ENCODE measurements around the gene PGA4. TPM values are rescaled to one million over a fixed set of nuclear protein-coding genes. Genes with fewer than 3 reads are reported as not detected.
"Not testable (repeated sequence)": the region's sequence is repeated elsewhere in the genome, so short reads cannot be mapped to it uniquely, and the experiment has no call there.

The PGA4 gene
- polyA plus RNA-seq (ENCODE audit: insufficient read depth in 1 of 5, insufficient read length in 5 of 5, low replicate concordance in 1 of 5) = 1 to 10 TPM in 1 of 5 donors, under 1 TPM in 4; 0.18 to 1.3 (median 0.67) TPM
- long read RNA-seq, donor 1 = 0 reads
- long read RNA-seq, donor 2 = 0 reads
- long read RNA-seq, donor 3 = 0 reads
- long read RNA-seq, donor 4 = 0 reads
- long read RNA-seq, donor 5 = 0 reads
- long read RNA-seq, donor 6 = 0 reads
- long read RNA-seq, donor 7 = 0 reads
- long read RNA-seq, donor 8 = 0 reads

GRCh38 chr11:61222047-61222446 lies at the start of gene PGA4:
Gene PGA4 (plus strand): TSS chr11:61222347. CDS start chr11:61222401, 54 bp downstream.
- DNase-seq = not testable (repeated sequence)

DNA sequence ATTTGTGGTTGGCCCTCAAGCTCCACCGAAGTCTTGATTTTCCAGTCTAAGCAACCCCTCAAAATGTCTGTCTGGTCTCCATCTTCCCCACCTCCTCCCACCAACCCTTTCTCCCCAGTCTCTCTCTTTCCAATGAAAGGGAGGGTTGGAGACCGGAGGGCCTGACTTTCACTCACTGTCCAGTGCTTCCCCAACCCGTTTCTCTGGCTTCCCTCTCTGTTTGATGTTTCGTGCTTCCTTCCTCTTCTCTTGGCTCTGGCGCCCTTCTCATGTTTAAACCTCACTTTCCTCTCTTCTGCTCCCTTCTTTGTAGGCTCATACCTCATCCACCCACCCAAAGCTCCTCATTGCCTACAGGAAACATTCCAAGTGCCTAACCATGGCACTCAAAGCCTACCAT lies 49.8 kb upstream of the PGA4 start:
- no peak for DNase-seq

- DNase-seq = no peak
These were observed 49.3 kb upstream of the PGA4 start for GRCh38 chr11:61172888-61173287.

- DNase-seq = no peak
These were observed 48.7 kb upstream of the PGA4 start for GRCh38 chr11:61173456-61173855.

DNA sequence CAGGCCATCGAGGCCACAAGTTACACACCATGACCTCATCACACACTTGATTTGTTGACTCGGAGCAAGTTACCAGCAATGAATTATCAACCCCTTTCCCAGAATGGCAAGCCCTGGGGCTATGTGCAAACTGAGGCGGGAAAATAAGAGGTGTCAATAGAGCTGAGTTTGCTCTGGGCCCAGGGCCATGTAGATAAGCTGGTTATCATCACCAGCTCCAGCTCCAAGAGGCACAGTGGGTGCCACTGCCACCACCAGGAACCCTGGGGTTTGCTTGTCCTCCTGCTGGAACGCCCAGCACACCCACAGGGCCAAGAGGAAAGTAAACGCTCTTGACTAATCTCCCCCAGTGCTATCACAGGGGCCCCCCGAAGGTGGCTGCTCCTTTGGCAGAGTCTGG lies 47.9 kb upstream of the PGA4 start:
- DNase-seq = no peak

GRCh38 chr11:61174949-61175348 lies 47.2 kb upstream of the PGA4 start:
- DNase-seq = no peak

DNA sequence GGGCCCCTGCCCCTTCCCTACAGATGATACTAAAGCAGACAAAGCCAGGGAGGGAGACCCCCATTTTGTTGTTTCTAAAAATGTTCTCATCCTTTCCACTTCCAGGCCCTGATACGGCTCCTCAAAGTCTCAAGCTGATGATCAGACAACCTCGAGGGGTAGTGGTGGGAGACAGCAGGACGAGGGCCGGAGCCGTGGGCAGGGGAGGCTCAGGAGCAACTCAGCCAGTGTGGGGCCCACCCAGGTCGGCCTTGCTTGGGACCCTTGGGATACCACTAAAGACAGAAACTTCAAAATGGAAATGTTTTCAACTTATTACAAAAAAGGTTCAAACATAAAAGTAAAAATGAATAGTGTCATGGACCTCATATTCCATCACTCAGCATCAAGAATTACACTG lies 45.7 kb upstream of the PGA4 start:
- DNase-seq = no peak

GRCh38 chr11:61180205-61180604 lies 41.9 kb upstream of the PGA4 start:
- DNase-seq = not testable (repeated sequence)

DNA sequence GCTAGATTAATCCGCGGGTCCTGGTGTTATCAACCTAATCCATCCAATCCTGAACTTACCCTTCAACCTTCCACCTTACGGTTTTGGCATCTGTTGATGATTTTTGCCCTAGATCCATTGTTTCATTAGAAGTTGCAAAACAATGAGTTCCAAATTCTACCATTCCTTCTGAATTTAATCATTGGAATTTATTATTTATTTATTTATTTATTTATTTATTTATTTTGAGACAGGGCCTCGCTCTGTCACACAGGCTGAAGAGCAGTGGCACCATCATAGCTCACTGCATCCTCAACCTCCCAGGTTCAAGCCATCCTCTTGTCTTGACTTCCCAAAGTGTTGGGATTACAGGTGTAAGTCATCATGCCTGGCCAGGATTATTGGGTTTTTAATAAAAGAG lies 40.7 kb upstream of the PGA4 start:
- DNase-seq = no peak

GRCh38 chr11:61183645-61184044 lies 38.5 kb upstream of the PGA4 start:
- DNase-seq = no peak

GRCh38 chr11:61186504-61186903 lies 35.6 kb upstream of the PGA4 start:
- no peak for DNase-seq

DNA sequence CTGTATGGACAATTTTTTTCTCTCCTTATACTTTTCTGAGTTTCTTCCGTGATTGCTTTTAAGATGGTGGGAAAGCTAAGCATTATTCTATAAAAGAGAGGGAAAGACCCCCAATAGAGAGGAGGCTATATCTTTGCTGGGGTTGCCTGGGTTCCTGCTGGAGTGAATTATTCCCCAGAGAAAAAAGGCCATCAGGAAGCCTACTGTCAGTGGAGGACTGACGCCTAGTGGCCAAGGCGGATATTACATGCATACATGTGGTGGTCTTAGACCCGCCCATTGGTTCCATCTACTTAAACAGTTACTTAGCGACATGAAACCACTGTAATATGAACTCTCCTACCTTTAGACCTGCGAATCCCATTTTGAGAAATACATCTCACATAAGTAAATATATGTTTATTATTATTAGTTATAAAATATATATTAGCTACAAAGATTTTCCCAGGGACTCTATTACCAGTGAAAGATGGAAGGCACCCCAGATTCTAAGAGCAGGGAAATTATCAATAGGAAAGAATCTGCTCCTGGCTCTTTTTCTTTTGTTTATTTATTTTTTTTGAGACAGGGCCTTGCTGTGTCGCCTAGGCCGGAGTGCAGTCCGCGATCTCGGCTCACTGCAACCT lies 34.5 kb upstream of the PGA4 start:
- DNase-seq = peak; percentile 51 to 68

DNA sequence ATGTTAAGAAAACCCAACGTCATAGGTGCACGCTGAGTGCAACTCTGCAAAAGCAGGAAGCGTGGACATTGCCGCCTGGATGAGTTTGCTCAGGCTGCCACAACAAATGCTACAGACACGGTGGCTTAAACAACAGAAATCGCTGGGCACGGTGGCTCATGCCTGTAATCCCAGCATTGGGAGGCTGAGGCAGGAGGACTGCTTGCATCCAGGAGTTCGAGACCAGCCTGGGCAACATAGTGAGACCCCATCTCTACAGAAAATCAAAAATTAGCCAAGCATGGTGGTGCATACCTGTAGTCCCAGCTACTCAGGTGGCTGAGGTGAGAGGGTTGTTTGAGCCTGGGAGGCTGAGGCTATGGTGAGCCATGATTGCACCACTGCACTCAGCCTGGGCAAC lies 32.2 kb upstream of the PGA4 start:
- DNase-seq = no peak

GRCh38 chr11:61193596-61193995 lies 28.6 kb upstream of the PGA4 start:
- DNase-seq = no peak

GRCh38 chr11:61194169-61194671 lies 27.9 kb upstream of the PGA4 start:
- no peak for DNase-seq

GRCh38 chr11:61194981-61195695 lies 27.0 kb upstream of the PGA4 start:
- no peak for DNase-seq

DNA sequence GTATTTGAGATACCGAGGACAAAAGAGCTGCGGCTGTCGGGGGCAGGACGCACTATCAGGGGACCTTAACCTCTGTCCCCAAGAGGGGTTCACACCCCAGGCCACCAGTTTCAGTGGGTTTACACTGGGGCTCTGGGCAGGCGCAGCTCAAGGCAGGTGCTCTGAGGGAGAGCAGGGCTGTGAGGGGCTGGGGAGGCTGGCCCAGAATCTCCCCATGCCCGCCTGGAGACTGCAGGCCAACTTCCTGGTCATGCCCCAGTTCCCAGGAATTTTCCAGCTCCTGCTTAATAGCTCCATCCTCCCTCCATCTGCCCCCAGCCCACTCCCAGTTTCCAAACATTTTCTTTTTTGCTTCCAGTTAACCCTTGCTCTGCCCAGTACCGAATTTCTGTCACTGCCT lies 26.4 kb upstream of the PGA4 start:
- DNase-seq = no peak

DNA sequence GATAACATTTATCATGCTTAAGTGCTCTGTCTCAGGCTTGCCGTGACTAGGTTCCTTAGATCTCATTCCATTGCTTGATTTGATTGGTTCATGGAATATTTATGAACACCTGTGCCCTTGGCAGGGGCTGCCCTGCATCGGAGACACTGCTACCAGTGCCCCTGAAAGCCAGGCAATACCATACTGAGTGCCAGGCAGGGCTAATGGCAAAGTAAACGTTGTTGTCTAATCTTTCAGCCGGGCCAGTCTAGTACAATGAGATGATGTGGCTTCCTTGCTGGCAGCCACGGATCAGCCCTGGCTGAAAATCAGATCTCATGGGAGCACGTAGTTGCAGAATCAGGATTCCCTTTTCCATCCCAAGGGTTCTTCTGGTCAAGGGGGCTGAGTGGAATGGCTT lies 23.8 kb upstream of the PGA4 start:
- no peak for DNase-seq

DNA sequence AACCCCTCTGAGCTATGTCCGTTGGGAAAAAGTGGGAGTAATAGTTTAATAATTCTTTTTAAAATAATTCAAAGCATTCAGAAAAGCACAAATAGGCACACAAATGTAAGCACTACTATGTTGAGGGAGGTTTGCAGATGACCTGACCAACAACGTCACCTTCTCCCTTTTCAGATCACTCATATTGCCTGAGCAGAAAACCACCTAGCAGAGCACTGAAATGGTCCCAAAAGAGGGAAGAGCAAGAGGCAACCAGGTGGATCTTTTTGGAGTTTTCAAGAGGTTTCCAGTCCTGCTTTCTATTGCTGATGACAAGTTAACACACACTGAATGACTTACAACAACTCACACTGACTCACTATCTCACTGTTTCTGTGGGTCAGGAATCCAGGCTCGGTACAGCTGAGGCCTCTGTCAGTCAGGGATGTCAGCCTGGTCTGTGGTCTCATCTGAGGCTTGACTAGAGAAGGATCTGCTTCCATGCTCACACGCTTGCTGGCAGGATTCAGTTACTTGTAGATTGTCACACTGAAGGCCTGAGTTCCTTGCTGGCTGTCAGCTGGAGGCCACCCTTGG lies 23.1 kb upstream of the PGA4 start:
- DNase-seq = no peak

DNA sequence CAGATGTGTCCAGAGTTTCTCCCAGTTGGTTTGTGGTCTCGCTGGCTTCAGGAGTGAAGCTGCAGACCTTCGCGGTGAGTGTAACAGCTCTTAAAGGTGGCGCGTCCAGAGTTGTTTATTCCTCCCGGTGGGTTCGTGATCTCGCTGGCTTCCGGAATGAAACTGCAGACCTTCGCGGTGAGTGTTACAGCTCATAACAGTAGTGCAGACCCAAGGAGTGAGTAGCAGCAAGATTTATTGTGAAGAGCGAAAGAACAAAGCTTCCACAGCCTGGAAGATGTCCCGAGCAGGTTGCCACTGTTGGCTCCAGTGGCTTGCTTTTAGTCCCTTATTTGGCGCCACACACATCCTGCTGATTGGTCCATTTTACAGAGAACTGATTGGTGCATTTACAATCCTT lies 20.7 kb upstream of the PGA4 start:
- no peak for DNase-seq

DNA sequence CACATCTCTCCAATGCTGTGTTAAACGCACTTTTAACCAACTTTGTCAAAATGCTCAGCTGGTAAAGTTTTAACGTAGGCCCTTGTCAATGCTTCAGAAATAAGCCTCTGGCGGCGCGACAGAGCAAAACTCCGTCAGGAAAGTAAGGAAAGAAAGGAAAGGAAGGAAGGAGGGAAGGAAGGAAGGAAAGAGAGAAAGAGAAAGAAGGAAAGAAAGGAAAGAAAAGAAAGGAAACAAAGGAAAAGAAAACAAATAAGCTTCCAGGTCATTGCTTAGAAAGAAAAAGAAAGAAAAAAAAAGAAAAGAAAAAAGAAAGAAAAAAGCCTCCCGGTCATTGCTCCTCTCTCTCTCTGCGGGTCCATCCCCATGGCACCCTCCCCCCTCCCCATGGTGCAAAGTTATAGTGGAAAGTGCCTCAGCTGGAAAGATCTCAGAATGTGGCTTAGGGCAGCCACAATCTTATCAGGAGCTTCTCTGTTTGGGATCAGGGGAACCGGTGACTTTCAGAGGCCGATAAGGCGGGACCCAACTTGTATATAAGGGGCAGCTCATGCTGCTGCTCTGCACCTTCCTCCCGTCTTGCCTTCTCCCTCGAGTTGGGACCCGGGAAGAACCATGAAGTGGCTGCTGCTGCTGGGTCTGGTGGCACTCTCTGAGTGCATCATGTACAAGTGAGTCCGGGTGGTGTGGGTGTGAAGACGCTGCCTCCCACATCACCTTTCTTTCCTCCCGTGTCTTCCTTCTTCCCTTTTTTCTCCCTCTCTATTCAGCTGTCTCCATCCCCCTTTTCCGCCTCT lies 19.0 kb upstream of the PGA4 start, which contains the start of gene PGA3:
PGA3 (plus strand) TSS at position 566 of the 797 bp plus-strand sequence; CDS start at position 616, 50 bp downstream.
- DNase-seq = not testable (repeated sequence)

DNA sequence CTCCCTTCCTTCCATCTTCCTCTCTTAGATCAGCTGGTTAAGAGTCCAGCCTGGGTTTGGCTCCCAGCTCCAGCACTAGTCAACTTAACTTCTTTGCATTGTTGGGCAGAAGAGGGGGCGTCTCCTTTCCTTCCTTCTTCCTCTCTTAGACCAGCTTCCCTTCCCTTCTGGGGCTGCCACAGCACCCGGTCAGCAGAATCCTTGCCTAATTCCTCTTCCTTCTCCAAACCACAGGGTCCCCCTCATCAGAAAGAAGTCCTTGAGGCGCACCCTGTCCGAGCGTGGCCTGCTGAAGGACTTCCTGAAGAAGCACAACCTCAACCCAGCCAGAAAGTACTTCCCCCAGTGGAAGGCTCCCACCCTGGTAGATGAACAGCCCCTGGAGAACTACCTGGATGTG lies 18.3 kb upstream of the PGA4 start:
- DNase-seq = not testable (repeated sequence)

Measured in right lung (tissue), 10 donors.